ENCODE measurements around the gene TVP23C. TPM values are rescaled to one million over a fixed set of nuclear protein-coding genes. Genes with fewer than 3 reads are reported as not detected.
"Not testable (repeated sequence)": the region's sequence is repeated elsewhere in the genome, so short reads cannot be mapped to it uniquely, and the experiment has no call there.

The TVP23C gene
- total RNA-seq (10 to 100 TPM in 7 of 9 donors, 1 to 10 TPM in 2; 4.0 to 51.8 (median 20.3) TPM), polyA plus RNA-seq (10 to 100 TPM; 10.4 to 17.9 (median 11.9) TPM)
- long read RNA-seq, donor 1 = 0 reads
- long read RNA-seq, donor 2, partial matches to known transcripts = 0 of 2 reads
- long read RNA-seq, donor 2, other reads (novel, unspliced or antisense) = 0 of 2 reads
- long read RNA-seq, donor 3 = 0 reads
- long read RNA-seq, donor 4, partial matches to known transcripts = 0 of 1 reads
- long read RNA-seq, donor 4, other reads (novel, unspliced or antisense) = 1 of 1 reads
- long read RNA-seq, donor 5, partial matches to known transcripts = 0 of 2 reads
- long read RNA-seq, donor 5, other reads (novel, unspliced or antisense) = 0 of 2 reads
- long read RNA-seq, donor 6, partial matches to known transcripts = 0 of 1 reads
- long read RNA-seq, donor 6, other reads (novel, unspliced or antisense) = 1 of 1 reads
- long read RNA-seq, donor 7 = 0 reads
- long read RNA-seq, donor 8, partial matches to known transcripts = 0 of 1 reads
- long read RNA-seq, donor 8, other reads (novel, unspliced or antisense) = 0 of 1 reads
- long read RNA-seq, donor 9 = 0 reads
- long read RNA-seq, donor 10, partial matches to known transcripts = 0 of 1 reads
- long read RNA-seq, donor 10, other reads (novel, unspliced or antisense) = 0 of 1 reads

DNA sequence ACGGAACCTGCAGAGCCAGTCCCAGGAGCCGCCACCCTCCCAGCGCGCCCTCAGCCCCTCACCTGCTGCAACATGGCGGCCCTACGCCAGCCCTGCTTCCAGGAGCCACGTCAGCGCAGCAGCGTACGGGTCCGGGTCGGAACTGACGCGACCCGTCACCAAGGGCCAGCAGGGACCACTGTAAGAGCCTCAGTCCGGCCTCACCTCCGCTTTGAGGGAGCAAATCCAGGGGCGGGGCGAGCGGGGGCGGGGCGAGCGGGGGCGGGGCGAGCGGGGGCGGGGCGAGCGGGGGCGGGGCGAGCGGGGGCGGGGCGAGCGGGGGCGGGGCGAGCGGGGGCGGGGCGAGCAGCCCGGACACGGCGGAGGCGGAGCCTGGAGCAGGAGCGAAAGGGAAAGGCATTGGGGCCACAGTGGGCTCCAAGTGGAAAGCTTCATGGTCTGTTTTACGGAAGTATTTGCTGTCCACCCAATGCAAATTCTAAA is at the start of gene TVP23C:
Gene TVP23C (minus strand): TSS at position 109 of the 483 bp plus-strand sequence. CDS start 35 bp downstream, at position 74.
- H3K4me1 ChIP-seq (replicated peaks in 1 of 2); intact Hi-C loops (cut with DNase I); H3K9me3 ChIP-seq (replicated peaks in 1 of 3); H3K36me3 ChIP-seq (replicated peaks in 1 of 2); H3K27me3 ChIP-seq: not testable (repeated sequence)
- DNase-seq = peak; percentile 77 to 87 (median 78)
- peak within 1 kb of the TSS; percentile 14 to 98 (median 94) for H3K4me3 ChIP-seq
- 0 to 1% (median 0%) methylated on average over 1 to 41 of the region's 46 CpGs for WGBS, 4 donors
- TF ChIP-seq POLR2A (IDR thresholded peaks at IDR 0.05) = peak; percentile 54 to 65
- peak within 1 kb of the TSS in 4 of 5 donors; percentile 59 to 85 (median 80) for H3K27ac ChIP-seq

DNA sequence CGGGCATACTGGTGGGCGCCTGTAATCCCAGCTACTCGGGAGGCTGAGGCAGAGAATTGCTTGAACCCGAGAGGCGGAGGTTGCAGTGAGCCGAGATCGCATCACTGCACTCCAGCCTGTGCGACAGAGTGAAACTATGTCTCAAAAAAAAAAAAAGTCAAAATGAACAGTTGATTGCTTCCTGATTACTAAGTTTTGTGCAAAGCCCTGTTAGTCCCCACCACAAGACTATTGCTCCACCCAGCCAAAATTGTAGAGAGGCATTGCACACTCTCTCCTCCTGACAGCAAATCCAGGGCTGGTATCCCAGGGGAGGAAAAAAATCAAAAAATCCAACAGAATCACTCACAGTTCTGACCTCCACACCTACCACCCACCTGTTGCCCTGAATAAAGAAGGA is 29.7 kb upstream of the TVP23C start:
- DNase-seq; H3K27ac ChIP-seq; intact Hi-C loops (cut with DNase I); H3K9me3 ChIP-seq (replicated peaks in 1 of 3); H3K36me3 ChIP-seq (replicated peaks in 1 of 2); H3K27me3 ChIP-seq; H3K4me1 ChIP-seq (replicated peaks in 1 of 2); H3K4me3 ChIP-seq: not testable (repeated sequence)
- WGBS, 4 donors = 80 to 91% (median 89%) methylated on average over 6 to 8 of the region's 8 CpGs

DNA sequence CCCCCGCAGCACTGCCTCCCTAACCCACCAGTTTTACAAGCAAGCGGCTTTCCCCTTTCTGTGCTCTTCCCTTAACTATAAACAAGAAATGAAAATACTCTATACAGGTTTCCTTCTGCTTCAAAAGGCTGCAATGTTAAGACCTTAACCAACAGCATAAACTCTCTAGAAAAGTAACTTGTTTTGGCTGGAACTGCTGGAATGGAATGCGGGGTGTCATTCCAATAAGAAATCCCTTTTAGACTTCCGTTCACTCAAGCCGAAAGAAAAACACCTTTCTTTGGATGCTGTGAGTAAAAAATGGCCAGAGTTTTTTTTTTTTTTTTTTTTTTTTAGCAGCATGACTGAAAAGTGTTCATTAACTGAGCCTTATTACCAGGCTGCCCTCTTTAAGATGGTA is 28.7 kb upstream of the TVP23C start:
- 65 to 74% (median 71%) methylated on average over 5 of the region's 5 CpGs for WGBS, 4 donors
- intact Hi-C loops (cut with DNase I); H3K4me3 ChIP-seq; H3K4me1 ChIP-seq (replicated peaks in 1 of 2); H3K9me3 ChIP-seq (replicated peaks in 1 of 3); H3K27ac ChIP-seq; DNase-seq; H3K36me3 ChIP-seq (replicated peaks in 1 of 2); H3K27me3 ChIP-seq: not testable (repeated sequence)

DNA sequence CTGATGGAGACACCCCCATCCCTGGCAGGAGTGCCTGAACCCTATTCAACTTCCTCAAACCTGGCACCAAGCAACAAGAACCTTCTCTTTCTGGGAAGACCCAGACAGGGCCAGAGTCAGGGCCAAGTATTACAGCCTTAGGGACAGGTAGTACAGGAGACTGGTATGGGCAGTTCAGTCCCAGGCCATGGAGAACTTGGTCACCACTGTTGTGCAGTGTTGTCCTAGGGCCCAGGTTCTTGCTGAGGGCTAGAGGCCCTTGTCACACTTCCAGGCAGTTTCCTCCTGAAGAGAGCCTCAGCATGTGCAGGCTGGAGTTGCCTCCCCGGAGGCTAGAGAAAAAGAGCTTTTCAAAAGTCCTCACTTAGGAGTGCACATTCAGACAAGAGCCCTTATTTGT is 27.6 kb upstream of the TVP23C start:
- H3K27me3 ChIP-seq; H3K4me3 ChIP-seq; intact Hi-C loops (cut with DNase I); H3K9me3 ChIP-seq (replicated peaks in 1 of 3); H3K27ac ChIP-seq; H3K4me1 ChIP-seq (replicated peaks in 1 of 2); H3K36me3 ChIP-seq (replicated peaks in 1 of 2); DNase-seq: not testable (repeated sequence)
- 95 to 100% methylated on average over 1 of the region's 1 CpG; no CpG with 5 or more reads in 2 of the 4 donors for WGBS, 4 donors

DNA sequence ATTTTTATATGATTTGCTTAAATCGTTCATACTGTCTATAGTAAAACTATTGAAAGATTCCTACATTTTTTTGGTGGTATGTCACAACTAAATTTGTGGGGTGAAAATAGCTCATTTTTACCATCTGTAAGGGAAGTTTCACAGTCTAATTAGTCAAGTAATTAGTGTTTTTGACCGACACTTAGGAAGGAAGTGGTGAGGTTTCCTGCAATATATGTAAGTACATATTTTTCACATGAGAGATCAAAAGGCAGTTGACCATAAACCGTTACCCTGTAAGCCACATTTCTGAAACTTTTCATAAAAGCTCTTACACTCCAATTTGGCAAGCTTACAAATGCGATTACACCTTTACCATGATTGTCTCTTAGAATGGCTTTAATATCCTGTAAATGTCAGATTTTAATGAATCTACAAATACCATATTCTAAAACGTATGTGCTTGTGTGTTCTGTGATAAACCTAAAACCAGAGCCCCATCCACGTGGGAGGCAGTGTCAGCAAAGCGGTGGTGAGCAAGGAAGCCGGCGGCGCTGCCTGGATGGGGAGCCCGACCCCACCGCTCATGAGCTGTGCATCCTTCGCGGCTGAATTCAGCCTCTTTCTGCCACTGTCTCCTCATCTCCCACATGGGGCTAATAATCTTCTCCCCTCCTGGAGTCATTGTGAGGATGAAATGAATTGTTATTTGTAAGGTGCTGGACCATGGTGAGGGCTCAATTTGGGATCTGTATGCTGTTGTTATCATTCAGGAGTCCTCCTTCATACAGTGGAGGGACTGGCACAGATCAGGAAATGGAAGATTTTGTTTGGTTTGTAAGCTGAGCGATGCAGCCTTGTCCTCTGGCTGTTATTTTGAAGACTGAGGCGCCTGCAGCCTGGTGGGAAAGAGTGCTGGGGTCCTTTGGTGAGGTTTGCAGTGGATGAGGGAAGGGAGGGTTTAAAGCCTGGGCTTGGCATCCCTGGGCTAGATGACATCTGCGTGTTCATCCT is 26.6 kb upstream of the TVP23C start:
- H3K4me1 ChIP-seq (replicated peaks in 1 of 2); DNase-seq; H3K36me3 ChIP-seq (replicated peaks in 1 of 2); H3K9me3 ChIP-seq (replicated peaks in 1 of 3); intact Hi-C loops (cut with DNase I); H3K4me3 ChIP-seq; H3K27ac ChIP-seq; H3K27me3 ChIP-seq: not testable (repeated sequence)
- WGBS, 4 donors = 68 to 86% (median 80%) methylated on average over 7 to 13 of the region's 17 CpGs

DNA sequence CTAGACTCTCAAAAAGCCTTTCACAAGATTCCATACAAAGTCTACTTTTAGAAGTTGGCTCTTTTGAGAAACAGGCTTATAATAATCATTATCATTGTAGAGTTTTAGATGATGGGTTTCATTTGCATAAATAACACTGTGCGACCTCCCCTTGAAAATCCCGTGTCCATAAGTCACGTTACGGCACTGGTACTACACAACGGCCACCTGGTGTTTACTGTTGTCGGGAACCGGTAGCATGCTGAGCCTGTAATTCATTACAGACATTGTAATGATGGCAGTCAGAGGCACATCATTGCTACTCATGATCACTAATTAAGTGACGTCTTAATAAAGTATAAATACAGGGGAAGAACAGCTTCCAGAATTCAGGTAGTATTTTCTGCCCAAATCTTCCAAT is 24.7 kb upstream of the TVP23C start:
- H3K27me3 ChIP-seq; H3K4me3 ChIP-seq; H3K36me3 ChIP-seq (replicated peaks in 1 of 2); H3K4me1 ChIP-seq (replicated peaks in 1 of 2); DNase-seq; H3K27ac ChIP-seq; H3K9me3 ChIP-seq (replicated peaks in 1 of 3); intact Hi-C loops (cut with DNase I): not testable (repeated sequence)
- 86 to 91% (median 89%) methylated on average over 8 of the region's 8 CpGs for WGBS, 4 donors

DNA sequence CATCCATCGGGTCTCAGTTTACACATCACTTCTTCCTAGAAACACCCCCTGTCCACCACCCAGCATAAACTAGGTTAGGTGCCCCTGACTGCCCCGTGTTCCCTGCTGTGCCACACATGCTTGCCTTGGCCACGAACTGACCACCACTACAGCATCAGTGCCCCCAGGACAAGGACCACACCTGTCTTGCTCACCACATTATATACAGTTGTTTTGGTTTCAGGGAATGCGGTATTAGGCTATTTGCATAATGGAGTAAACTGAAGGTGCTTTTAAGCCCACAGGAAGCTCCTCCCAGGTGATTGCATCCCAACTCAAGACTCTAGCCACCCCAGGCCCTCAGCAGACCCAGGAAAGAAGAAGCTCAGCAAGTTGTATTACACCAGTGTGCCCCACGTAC is 20.0 kb upstream of the TVP23C start:
- H3K4me1 ChIP-seq (replicated peaks in 1 of 2); H3K9me3 ChIP-seq (replicated peaks in 1 of 3); intact Hi-C loops (cut with DNase I); H3K36me3 ChIP-seq (replicated peaks in 1 of 2); H3K27me3 ChIP-seq; DNase-seq; H3K27ac ChIP-seq; H3K4me3 ChIP-seq: not testable (repeated sequence)
- whole genome bisulfite sequencing, 4 donors = 74 to 89% (median 85%) methylated on average over 2 to 3 of the region's 5 CpGs

DNA sequence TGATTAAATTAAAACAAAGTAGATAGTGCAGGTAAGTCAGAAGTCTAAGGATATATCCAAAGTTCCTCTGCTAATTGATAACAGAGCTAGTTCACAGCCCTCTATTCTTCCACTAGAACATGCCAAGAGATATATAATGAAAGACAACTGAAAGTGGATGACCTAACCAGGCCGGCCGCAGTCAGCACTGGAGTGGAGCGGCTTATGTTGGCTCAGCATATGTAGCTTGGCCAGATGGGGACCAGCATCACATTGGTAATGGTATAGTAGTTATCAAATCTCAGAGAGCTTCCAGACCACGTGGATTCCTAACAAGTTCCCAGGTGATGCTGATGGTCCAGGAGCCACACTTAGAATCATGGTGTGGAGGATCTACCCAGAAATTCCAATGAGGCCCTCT is 18.2 kb upstream of the TVP23C start:
- H3K4me3 ChIP-seq; H3K27ac ChIP-seq; H3K4me1 ChIP-seq (replicated peaks in 1 of 2); intact Hi-C loops (cut with DNase I); H3K9me3 ChIP-seq (replicated peaks in 1 of 3); DNase-seq; H3K36me3 ChIP-seq (replicated peaks in 1 of 2); H3K27me3 ChIP-seq: not testable (repeated sequence)
- WGBS, 4 donors = 93 to 100% (median 98%) methylated on average over 1 to 4 of the region's 4 CpGs

DNA sequence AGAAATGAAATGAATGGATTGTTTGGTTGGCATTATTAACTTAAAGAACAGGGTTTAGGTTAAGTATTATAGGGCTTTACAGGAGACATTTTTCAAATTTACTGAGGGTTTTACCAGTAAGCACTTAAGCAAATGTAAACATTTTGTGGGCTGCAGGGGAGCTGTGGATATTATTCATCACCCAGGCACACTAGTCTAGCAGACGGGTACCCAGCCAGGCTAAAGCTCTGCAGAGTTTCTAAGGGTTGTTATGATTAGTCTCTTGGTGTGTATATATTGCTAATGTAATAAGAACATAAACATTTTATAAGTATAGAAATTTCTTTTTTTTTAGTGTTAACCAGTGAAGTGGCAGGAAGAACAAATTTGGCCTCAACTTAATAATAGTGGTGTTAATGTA is 13.6 kb upstream of the TVP23C start:
- H3K27me3 ChIP-seq; H3K9me3 ChIP-seq (replicated peaks in 1 of 3); H3K36me3 ChIP-seq (replicated peaks in 1 of 2); DNase-seq; H3K27ac ChIP-seq; intact Hi-C loops (cut with DNase I); H3K4me1 ChIP-seq (replicated peaks in 1 of 2); H3K4me3 ChIP-seq: not testable (repeated sequence)
- no CpG with 5 or more reads among the region's 1 CpG for WGBS, 4 donors

DNA sequence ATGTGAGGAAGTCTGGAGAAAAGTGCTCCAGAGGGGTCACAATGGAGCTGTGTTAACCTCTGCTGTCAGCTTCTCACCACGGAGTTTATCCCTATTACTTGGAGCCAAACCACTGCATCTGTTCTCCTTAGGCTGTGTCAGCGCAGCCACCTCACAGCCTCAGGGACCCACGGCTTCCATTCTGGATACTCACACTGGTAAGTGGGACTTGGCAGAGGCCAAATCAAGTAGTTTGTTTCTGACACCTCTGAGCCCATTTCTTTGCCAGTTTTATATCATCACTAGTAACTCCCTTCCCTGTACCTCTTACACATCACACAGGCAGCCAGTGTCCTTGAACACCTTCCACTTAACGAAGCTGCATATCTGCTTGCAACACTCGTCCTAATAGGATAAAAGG is 11.4 kb upstream of the TVP23C start:
- H3K36me3 ChIP-seq (replicated peaks in 1 of 2); H3K27me3 ChIP-seq; H3K9me3 ChIP-seq (replicated peaks in 1 of 3); DNase-seq; intact Hi-C loops (cut with DNase I); H3K4me1 ChIP-seq (replicated peaks in 1 of 2); H3K27ac ChIP-seq; H3K4me3 ChIP-seq: not testable (repeated sequence)
- 82 to 100% (median 93%) methylated on average over 1 to 3 of the region's 5 CpGs for WGBS, 4 donors

Measured in adrenal gland (tissue), 19 donors.